Measurements from ENCODE around the gene ABCE1.

Gene ABCE1

DNA sequence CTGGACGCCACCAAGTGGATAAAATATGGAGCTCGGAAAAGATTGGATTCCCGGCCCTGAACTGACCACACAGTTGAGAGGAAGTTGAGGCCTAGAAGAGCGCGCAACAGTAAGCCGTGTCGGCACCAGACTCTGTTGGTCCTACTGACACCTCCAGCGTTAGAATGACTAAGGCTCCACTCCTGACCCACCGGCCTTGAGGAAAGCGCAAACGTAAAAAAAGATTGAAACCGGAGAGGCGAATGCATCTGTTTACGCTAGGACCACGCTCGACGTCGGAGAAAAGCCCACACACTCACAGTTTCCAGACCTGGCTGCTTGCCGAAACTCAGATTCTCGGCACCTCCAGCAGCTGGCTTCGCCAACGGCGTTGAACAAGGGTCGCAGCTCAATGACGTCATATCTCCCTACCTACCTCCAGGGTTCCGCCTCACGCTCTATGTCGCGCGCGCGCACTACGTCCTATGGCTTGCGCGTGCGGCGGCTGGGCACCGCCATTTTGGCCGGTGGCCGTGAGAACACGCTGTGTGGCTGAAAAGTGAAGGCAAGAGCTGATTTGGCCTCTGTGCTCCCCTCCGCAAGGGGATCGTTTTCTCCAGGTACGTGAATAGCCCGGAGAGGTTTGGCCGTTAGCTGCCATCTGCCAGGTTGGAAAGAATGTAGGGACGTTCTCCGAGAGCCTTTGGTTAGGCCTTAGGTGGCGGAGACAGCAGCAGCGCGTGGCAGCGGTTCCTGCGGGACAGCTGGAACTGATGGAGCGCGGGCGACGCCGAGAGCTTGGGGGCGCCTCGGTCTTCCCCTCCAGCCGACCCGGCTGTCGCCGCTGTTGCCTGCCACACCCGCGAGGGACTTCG, at the start of gene ABCE1, which contains the start of gene ANAPC10:
ABCE1 (plus strand) TSS at position 491 of the 854 bp plus-strand sequence. CDS start 6,102 bp downstream, outside the sequence.
ANAPC10 (minus strand) TSS at position 376 of the 854 bp plus-strand sequence. CDS start 2,097 bp downstream, outside the sequence.
- H3K4me3 ChIP-seq (replicated peaks in 1 of 2; ENCODE audit: low read depth in 2 of 2, low read length in 2 of 2) = peak within 1 kb of the TSS; percentile 83 to 93
- peak; percentile 99 for DNase-seq (ENCODE audit: low read depth in 2 of 2)
- TF ChIP-seq, protein P1, sequence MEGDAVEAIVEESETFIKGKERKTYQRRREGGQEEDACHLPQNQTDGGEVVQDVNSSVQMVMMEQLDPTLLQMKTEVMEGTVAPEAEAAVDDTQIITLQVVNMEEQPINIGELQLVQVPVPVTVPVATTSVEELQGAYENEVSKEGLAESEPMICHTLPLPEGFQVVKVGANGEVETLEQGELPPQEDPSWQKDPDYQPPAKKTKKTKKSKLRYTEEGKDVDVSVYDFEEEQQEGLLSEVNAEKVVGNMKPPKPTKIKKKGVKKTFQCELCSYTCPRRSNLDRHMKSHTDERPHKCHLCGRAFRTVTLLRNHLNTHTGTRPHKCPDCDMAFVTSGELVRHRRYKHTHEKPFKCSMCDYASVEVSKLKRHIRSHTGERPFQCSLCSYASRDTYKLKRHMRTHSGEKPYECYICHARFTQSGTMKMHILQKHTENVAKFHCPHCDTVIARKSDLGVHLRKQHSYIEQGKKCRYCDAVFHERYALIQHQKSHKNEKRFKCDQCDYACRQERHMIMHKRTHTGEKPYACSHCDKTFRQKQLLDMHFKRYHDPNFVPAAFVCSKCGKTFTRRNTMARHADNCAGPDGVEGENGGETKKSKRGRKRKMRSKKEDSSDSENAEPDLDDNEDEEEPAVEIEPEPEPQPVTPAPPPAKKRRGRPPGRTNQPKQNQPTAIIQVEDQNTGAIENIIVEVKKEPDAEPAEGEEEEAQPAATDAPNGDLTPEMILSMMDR (IDR thresholded peaks at IDR 0.05; ENCODE audit: low read depth, low read length) = peak; percentile 32

DNA sequence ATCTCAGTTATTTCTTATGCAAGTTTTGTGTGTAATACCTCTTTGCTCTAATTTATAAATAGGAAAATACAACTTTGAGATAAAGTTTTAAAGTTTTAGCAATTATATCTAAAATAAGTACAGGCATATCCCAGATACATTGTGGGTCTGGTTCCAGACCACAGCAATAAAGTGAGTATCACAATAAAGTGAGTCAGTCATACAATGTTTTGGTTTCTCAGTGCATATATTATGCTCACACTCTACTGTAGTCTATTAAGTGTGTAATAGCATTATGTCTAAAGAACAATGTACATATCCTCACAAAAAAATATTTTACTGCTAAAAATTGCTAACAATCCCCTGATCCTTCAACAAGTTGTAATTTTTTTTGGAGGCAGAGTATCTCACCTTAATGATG, 49.3 kb upstream of the ABCE1 start:
- TF ChIP-seq, protein P1 (IDR thresholded peaks at IDR 0.05; ENCODE audit: low read depth, low read length) = no peak
- H3K4me3 ChIP-seq (replicated peaks in 1 of 2; ENCODE audit: low read depth in 2 of 2, low read length in 2 of 2) = no peak overlapping the region
- DNase-seq (ENCODE audit: low read depth in 2 of 2) = no peak

DNA sequence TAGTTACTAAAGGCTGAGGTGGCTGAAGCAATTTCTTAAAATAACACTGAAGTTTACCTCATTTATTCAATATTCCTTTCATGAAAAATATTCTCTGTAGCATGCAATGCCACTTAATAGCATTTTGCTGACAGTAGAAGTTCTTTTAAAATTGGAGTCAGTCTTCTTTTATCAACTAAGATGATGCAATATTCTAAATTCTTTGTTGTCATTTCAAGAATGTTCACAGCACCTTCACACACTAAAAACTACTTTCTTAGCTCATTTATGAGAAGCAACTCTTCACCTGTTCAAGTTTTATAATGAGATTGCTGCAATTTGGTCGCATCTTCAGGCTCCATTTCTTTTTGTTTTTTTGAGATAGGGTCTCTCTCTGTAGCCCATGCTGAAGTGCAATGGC, 48.9 kb upstream of the ABCE1 start:
- DNase-seq (ENCODE audit: low read depth in 2 of 2) = no peak
- TF ChIP-seq, protein P1 (IDR thresholded peaks at IDR 0.05; ENCODE audit: low read depth, low read length) = no peak
- H3K4me3 ChIP-seq (replicated peaks in 1 of 2; ENCODE audit: low read depth in 2 of 2, low read length in 2 of 2) = no peak overlapping the region

DNA sequence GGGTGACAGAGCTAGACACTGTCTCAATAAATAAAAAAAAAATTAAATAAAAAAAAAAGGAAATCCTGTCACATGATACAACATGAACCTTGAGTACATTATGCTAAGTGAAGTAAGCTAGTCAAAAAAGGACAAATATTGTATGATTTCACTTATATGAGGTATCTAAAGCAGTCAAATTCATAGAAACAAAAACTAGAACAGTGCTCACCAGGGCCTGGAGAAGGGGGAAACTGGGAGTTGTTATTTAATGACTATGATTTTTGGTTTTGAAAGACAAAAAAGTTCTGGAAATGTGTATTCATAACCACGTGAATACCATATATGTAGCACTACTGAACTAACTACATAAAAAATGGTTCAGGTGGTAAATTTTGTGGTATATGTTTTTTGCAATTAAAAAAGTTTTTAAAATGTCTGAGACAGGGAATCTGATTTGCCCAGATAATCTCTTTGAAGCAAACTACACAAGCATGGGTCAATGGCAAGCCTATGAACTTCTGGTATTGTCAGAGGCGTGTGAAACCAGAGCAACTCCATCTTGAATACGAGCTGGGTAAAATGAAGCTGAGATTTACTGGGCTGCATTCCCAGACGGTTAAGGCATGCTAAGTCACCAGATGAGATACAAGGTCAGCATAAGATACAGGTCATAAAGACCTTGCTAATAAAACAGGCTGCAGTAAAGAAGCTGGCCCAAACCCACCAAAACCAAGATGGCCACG, 42.4 kb upstream of the ABCE1 start:
- DNase-seq (ENCODE audit: low read depth in 2 of 2) = no peak
- no peak overlapping the region for H3K4me3 ChIP-seq (replicated peaks in 1 of 2; ENCODE audit: low read depth in 2 of 2, low read length in 2 of 2)
- TF ChIP-seq, protein P1 (IDR thresholded peaks at IDR 0.05; ENCODE audit: low read depth, low read length) = no peak

DNA sequence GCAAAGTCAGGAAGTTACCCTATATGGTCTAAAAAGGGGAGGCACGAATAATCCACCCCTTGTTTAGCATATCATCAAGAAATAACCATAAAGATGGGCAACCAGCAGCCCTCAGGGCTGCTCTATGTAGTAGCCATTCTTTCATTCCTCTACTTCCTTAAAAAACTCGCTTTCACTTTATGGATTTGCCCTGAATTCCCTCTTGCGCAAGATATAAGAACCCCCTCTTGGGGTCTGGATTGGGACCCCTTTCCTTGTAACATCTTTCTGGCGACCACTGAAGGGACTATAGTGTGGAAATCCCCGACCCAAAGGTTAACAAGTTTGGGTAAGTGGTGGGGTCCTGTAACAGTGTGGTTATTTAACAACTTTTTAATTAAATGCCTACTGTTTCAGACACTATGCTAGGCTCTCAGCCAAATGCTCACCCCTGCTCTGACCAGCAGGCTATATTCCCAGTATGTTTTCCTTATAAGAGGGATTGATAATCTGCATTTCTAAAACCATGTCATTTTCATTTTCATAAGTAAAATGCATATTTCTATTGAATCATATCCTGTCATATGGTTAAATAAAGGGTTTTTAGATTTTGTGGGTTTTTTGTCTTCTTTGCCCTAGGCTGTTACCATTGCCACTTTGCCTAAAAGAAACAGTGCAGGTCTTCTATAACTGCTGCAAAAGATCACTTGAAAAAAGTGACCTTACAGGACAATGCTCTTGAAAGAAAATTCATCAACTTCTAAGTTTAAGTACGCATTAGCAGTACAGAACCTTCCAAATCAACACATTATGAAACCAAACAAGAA, 41.6 kb upstream of the ABCE1 start:
- no peak overlapping the region for H3K4me3 ChIP-seq (replicated peaks in 1 of 2; ENCODE audit: low read depth in 2 of 2, low read length in 2 of 2)
- DNase-seq (ENCODE audit: low read depth in 2 of 2) = no peak

DNA sequence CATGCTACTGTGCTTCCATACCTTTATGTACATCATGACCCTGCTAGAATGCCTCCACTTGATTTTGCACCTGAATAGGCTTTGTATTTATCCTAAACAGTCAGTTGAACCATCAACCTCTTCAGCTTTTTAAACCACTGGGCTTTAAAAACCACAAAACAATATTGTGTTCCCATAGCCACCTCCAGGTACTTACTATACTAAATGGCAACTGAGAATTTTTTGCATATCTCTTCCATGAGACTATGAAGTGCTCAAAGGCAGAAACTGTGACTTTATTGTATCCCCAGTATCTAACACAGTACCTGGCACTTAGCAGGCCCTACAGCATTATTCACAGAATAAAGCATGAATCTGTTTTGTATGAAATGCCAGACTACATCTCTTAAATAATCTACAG, 39.9 kb upstream of the ABCE1 start:
- DNase-seq (ENCODE audit: low read depth in 2 of 2) = no peak
- TF ChIP-seq, protein P1 (IDR thresholded peaks at IDR 0.05; ENCODE audit: low read depth, low read length) = no peak

More for the DNA sequence above, 41.6 kb upstream of the ABCE1 start:
- TF ChIP-seq, protein P1 (IDR thresholded peaks at IDR 0.05; ENCODE audit: low read depth, low read length) = no peak

More for the DNA sequence above, 39.9 kb upstream of the ABCE1 start:
- H3K4me3 ChIP-seq (replicated peaks in 1 of 2; ENCODE audit: low read depth in 2 of 2, low read length in 2 of 2) = no peak overlapping the region

Data from cardiac fibroblast (primary cell).